Measurements from ENCODE around the gene ZDHHC4.

- TF ChIP-seq POLR2A (IDR thresholded peaks at IDR 0.05) (no peak), CTCF (IDR thresholded peaks at IDR 0.05) (no peak)
Measured at GRCh38 chr7:6618621-6619020, 41.4 kb downstream of the ZDHHC4 start.
